HG03103 (cell line): ENCODE results near the gene CCDC154.

Experiments
- ATAC-seq: cut with Tn5 transposase; IDR thresholded peaks from one replicate; pipeline ENCODE4 v1.9.1; 2021; ENCODE audit warnings: low read depth; ENCODE audit not compliant: unreplicated experiment

The CCDC154 gene

DNA sequence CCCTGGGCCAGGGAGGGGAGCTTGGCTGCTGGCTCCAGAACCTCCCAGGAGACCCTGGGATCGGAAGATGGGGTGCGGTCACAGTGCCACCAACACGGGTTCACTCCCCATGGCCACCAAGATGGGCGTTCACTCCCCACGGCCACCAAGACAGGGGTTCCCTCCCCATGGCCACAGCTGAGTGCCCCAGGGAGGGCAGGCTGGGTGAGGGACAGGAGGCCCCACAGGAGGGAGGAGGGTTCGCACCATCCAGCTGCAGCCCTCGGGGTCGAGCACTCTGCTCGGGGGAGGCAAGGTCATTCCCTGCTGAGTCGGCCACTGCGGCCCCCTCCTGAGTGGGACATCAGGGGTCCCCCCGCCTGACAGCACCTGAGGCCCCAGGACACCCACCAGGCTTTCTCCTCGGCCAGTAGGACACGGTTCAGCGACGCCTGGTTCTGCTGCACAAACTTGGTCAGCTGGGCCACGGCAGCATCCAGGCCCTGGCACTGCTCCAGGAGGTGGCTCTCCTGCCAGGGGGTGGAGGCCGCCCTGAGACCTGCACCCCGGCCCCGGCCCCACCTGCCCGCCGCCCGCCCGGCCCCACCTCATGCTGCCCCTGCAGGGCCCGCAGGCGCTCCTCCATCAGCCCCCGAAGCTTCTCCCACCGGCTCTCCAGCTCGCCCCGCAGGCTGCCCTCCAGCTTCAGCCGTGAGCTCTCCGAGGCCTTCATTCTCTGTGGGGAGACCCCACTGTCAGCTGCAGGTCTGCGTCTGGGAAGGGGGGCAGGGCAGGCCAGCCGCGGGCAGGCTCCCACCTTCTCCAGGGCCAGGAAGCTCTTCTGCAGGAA lies 5.9 kb downstream of the CCDC154 start:
- ATAC-seq, result no peak

DNA sequence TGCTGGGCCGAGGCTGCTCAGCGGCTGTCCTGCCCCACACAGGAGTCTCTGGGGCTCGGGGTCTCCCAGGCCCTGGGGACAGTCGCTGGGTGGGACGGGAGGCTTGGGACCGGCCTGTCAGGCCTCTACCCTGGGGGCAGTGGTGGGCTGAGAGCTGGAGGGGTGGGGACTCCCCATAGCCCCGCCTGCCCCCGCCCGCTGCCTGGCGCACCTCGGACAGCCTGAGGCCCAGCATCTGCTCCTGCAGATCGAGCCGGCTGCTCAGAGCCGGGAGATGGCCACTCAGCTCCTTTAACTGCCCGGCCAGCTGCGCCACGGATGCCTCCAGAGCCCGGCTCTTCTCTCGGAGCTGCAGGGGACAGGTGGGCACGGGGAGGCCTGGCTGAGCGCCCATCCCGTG lies 6.8 kb downstream of the CCDC154 start:
- no peak for ATAC-seq

DNA sequence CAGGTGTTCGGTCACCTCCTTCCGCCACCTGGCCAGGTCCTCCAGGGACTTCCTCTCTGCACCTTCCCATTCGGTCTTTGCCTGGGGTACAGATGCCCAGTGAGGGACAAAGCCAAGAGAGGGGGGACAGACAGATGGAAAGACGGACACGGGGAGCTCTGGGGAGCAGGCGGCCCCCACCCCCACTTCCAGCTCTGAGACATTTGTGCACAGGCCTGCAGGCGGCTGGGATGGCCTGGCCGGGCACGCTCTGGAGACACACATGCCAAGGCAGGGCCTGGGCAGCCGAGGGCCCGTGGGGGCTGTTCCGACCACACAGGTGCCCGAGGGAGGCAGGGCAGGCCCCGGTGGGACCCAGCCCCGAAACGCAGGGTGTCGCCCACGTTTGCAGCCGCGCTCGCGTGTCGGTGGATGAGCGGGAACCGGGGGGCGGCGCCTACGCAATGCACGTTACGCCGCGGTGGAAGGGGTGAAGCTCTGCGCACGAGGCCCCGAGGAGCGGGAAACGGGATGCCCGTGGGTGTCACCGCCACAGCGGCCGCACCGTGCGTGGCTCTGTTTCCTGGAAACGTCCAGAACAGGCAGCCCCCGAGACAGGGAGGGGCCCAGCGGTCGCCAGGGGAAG lies 7.5 kb downstream of the CCDC154 start:
- no peak for ATAC-seq

DNA sequence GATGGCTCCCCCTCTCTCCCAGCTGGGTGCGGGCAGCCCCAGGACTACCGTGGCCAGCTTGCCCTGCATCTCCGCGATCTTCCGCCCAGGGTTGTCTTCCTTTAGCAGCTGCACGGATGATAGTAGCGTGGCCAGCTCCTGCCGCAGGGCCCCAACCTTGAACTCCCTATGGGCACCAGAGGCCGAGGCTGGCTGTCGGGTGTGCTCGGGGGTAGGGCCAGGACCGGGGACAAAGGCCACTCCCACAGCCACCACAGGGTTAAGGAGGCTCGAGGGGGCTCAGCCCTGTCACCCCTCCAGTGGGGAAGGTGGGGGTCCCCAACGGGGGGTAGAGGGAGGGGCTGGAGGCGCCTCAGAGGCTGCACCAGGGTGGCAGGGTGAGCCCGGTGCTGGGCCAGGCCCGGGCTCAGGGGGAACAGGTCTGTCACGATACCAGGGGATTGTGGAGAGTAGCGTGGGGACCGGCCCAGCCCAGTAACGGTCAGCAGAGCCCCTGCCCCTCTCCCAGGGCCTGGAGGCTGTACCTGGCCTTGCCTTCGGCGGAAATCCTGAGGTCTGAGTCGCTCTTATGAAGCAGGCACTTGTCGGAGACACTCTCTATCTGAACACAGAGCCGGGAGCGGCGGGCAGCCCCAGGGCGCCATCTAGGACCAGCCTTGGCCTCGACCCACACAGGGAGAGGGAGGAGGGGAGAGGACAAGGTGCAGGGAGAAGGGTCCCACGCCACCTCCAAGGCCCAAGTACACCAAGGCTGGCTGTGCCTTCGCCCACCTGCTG lies 8.2 kb downstream of the CCDC154 start:
- ATAC-seq, result no peak

DNA sequence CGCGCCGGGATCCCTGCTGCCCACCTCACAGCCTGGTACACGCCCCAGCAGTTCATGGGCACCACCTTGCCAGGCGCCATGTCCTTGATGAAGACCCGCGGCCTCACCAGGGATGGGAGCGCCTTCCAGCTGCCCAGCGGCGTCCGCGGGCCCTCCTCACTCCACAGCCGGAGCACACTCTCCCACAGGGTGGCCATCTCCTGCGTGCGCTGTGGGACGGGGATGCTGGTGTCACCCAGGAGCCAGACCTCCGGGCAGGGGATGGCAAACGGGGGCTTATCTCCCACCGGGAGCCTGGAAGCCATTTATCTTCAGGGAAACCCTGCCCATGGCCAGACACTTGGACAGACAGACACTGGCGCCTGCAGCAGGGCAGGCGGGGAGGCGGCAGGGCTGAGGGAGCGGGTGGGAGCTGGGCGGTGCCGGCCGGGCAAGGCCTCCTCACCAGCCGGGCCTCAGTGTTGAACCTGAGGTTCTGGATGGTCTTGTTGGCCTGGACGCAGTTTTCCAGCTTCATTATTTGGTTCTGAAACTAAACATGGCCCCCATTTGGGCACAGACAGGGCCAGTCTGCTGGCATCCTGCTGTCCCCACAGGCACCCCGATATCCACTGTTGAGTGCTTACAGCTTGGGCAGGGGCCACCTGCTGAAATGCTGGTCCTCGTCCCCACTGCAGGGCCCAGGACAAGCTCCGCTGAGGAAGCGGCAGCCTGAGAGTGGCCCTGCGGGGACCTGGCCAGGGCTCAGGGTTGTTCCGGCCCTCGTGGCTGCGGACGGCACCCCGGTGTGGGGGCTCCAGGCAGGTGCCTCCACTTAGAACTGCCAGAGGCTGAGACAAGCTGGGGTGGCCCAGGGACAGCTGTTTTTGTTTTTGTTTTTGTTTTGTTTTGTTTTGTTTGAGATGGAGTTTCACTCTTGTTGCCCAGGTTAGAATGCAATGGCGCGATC lies 9.4 kb downstream of the CCDC154 start:
- ATAC-seq, result no peak

DNA sequence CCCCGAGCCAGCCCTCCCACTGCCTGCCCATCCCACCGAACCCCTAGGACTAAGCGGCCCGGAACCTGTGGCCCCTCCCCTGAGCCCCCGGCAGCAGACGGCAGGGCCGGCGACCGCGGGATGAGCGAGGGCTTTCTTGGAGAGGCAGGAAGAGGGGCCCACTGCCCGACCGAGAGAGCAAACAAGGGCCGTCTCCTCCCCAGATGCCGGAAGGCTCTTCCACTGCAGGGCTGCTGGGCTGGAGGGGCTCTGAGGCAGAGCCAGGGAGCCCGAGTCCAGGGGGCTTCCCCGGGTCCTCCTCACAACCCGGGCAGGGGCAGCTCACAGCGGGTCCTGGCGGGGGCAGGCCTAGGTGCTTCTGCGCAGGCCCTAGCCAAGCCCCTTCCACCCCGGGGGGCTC lies 10.6 kb downstream of the CCDC154 start:
- ATAC-seq, result no peak

DNA sequence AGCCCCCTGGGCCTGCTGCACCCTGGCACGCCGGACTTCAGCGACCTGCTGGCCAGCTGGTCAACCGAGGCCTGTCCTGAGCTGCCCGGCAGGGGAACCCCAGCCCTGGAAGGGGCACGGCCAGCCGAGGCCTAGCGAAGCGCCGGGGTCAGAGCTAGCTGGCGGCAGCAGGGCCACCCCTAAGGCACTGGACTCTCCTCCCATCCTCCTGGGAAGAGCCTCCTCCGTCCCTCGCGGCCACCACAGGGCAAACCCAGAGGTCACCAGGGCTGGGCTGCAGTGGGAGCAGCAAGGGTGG lies 11.1 kb downstream of the CCDC154 start:
- no peak for ATAC-seq

DNA sequence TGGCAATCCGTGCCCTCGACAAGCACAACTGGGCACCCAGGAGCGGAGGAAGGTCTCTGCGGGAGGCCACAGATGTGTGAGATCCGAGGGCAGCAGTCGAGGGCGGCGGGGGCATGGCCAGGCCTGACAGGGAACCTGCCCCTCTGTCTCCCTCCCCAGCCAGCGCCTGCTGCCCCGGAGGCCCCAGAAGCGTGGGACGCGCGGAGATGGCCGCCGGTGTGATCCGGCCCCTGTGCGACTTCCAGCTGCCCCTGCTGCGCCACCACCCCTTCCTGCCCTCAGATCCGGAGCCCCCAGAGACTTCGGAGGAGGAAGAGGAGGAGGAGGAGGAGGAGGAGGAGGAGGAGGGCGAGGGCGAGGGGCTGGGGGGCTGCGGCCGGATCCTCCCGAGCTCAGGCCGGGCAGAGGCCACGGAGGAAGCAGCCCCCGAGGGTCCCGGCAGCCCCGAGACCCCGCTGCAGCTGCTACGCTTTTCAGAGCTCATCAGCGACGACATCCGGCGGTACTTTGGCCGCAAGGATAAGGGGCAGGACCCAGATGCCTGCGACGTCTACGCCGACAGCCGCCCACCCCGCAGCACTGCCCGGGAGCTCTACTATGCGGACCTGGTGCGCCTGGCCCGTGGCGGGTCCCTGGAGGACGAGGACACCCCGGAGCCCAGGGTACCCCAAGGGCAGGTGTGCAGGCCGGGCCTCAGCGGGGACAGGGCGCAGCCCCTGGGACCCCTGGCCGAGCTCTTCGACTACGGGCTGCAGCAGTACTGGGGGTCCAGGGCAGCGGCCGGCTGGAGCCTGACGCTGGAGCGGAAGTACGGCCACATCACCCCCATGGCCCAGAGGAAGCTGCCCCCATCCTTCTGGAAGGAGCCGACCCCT lies 11.7 kb downstream of the CCDC154 start:
- no peak for ATAC-seq

DNA sequence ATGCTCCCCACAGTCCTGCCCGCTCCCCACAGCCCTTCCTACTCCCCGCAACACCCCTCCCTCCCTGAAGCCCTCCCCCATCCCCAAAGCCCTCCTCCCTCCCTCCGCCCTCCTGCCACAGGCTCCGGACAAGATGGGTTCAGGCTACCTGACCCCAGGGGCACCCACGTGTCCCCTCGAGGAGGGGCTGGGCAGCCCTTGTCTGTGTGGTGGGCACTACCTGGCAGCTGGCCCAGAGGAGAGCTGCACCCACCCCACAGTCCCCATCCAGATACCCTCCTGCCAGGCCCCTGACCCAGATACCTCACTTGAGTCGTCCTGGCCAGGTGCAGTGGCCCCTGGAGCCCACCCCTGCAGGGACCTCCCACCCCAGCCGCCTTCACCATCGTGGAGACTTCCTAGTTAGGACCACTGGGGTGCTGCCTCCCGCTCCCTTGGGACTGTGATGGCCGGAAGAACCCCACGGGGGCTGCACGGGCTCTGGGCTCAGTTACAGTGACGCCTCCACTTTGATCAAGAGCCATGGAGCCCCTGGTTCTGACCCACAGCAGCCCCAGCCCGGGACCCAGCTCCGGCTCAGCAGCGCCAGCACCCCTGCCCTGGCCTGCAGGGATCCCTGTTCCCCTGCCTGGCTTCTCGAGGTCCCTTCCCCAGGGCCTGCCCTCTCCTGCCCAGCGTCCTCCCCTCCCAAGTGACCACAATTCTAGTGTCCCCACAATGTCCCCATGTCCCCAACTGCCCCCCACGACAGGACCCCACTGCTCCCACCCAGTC lies 12.7 kb downstream of the CCDC154 start:
- no peak for ATAC-seq

DNA sequence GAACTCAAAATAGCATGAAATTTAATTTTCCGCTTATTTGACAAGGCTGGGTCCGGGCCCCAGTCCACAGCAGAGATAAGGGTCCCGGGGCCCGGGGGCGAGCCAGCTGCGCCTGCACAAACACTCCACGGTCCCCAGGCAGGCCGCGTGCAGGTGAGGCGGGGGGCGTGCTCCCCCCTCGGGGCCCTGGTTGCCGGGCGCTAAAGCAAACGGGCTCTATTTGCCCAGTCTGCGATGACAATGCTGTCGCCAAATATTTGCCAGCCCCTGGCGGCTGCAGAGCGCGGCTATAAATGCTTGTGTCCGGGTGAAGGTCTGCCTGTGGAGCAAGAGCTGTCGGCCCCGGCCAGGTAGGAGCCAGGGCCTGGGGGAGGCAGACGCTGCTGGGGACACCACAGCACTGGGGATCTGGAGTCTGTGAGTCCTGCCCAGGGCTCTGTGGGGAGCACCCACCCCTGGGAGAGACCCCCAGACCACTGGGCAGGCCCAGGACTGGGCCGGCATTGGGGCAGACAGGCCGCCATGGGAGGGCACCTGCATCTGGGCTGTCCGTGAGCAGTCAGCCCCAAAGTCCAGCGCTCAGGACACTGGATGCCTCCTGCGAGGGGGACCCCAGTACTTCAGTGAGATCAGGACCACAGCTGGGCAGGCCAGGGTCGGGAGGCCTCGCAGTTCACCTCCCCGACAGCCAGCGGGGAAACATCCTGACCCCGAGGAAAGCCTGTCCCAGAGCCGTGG lies 13.4 kb downstream of the CCDC154 start, which contains the start of gene PERCC1:
Gene PERCC1 (plus strand): TSS at position 320 of the 738 bp plus-strand sequence. CDS start 1,516 bp downstream, outside the sequence.
- no peak for ATAC-seq

DNA sequence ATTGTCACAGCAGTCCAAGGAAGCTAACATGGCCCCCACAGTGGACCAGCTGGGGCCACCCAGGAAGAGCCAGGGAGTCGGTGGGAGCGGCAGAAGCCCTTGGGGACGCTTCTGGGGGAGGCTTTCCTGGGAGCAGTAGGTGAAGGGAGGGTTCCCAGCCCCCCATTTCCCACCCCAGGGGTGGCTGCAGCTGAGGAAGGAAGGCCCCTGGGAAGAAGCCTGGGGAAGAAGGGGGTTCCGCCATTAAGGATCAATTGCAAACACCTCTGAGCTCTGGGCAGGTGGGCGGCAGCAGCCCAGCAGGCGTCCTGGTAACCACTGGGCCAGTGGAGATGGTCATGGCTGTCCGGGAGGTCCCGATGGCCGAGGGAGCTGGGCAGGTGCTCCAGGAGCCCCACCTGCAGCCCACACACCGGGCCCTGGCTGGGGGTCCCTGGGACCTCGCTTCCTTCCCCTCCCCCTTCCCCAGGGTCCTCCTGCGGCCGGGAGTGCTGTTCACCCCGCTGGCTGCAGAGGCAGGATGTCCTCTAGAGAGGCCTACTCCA lies 14.1 kb downstream of the CCDC154 start:
- no peak for ATAC-seq

DNA sequence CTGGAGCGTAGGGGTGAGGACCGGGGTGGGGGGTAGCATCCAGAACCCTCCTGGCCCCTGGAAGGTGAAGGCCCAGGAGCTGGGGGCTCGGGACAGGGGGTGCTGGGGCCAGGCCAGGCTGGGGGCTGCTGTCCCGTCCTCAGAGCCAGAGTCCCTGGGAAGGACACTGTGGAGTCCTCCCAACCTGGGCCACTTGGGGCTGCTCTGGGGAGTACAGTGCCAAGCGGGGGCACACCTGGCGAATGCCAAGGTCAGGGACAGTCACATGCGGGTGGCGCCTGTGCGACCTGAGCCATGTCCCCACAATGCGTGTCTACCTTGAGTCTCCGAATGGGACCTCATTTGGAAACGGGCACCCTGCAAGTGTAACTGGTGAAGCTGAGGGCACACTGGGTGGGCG lies 14.7 kb downstream of the CCDC154 start:
- no peak for ATAC-seq

DNA sequence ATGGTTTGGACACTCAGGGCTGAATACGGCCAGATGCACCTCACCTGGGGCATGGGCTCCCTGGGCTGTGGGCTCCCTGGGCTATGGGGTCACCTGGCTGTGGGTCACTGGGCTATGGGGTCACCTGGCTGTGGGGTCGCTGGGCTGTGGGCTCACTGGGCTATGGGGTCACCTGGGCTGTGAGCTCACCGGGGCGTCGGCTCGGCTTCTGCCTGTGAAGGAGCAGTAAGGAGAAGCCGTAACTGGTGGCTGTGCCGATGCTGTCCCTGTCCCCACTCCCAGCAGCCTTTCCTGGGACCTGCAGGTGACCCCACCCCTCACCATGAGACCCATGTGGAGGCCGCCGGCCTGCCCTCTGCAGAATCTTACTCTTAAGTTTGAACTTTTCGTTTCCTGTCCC lies 15.3 kb downstream of the CCDC154 start:
- ATAC-seq, result no peak

DNA sequence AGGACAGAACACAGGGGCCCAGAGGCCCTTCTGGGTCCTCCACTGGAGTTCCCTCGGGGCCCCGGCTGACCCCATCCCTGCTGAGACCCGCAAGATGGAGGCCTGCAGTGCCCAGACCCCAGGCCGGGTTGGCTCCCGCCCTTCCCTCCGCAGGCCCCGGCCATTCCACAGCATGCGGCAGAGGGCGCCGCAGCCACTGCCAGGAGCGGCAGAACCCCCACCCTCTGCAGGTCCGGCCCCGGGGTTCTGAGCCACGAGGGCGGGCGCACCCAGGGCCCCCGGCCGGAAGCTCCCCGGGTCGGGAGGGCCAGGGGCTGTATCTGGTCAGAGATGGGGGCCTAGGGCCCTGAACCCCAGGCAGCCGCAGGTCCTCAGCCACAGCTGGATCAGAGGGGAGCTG lies 15.8 kb downstream of the CCDC154 start:
- ATAC-seq, result no peak

DNA sequence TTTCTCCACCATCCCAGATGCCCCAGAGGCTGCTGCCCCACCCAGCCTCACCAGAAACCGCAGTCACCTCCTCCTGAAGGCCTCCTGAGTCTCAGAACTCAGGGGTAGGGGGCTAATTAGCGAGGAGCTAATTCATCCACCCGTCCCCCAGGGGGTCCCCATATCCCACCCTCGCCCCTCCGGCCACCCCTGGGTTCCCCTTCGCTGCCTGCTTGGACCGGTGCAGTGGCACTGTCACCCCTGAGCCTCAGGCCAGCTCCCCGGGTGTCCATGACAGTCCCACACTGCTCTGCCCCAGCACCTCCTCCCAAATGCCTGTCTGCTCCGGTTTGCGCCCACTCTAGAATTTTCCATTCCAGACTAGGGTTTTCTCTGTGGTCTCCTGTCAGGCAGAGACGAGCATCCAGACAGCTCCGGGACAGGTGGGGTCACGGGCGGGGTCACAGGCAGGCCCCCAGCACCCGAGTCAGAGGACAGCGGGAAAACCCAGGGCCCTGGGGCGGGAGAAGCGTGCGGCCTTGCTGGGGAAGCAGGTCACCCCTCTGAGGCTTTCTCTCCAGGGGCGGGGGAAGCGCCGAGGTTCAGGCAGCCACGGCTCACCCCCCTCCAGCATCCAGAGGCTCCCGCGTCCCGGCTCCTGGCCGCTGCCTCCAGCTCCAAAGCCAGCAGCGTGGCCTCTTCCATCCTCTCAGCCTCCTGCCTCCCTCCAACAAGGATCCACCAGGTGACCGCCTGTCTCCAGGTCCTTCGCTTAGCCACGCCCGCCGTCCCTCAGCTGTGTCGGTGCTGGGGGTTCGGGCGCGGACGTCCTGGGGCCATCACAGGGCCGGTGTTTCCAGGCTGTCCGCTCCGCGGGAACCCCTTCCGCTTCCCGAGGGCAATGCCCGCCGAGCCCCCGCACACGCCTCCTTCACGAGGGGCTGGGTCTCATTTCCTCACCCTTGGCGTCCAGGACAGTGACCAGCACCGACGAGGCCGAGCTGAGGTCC lies 16.6 kb downstream of the CCDC154 start:
- no peak for ATAC-seq

DNA sequence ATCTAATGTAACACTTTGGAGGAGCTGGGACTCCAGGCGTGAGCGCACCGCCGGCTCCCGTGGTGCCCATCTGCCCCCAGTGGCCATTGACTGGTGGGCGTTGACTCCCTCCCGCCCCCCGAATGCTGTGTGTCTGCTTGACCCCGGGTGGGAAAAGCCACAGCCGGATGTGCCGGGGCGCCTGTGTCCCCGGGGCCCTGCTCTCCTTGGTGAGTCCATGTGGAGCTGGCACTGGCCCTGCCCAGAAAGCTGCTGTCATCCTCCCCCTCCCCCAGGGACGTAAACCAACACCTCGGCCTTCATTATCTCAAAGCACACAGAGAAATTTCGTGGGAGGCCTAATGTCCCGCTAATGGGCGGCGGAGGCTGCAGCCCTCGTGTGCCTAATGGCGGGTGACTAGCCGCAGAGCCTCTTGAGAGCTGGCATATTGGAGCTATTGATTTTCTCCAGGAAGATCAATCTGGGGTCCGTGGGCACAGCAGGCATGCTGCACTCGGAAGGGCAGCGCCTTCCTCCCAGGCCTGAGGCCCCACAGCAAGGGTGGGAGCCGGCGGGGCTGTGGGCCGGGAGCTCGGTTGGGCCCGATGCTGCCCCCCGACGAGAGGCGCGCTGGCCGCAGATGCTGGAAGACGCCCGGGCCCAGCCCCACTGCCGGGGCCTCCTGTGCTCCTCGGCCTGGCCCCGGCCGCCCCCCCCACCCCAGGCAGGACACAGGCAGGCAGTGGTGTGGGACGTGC lies 17.5 kb downstream of the CCDC154 start:
- ATAC-seq, result no peak
